ENCODE measurements around the gene SEC16A. TPM values are rescaled to one million over a fixed set of nuclear protein-coding genes. Genes with fewer than 3 reads are reported as not detected.

SEC16A gene
- total RNA-seq, 1 donor from 2014 or later, result 89.9 TPM

- Mint-ChIP-seq H3K4me1 (no peaks in the 10 kb centered on the region), H3K27me3 (ENCODE audit: low read depth) (no peaks in the 10 kb centered on the region), H3K27ac (no peak overlapping the region), H3K9me3 (no peaks in the 10 kb centered on the region), H3K36me3 (peaks cover 14% of the 10 kb centered on the region), H3K4me3 (no peak overlapping the region)
- TF ChIP-seq CTCF (IDR thresholded peaks at IDR 0.05; ENCODE audit: unreplicated experiment), result no peak
- DNase-seq (ENCODE audit: low spot score in 2 of 2, unreplicated experiment in 2 of 2), result no peak
Measured at GRCh38 chr9:136496801-136497620, 14.2 kb upstream of the SEC16A start.

- H3K4me1 Mint-ChIP-seq, result no peaks in the 10 kb centered on the region
- TF ChIP-seq CTCF (IDR thresholded peaks at IDR 0.05; ENCODE audit: unreplicated experiment), result no peak
- H3K27ac Mint-ChIP-seq, result no peak overlapping the region
Measured at GRCh38 chr9:136496181-136496580, 13.3 kb upstream of the SEC16A start.

GRCh38 chr9:136495238-136495800, 12.5 kb upstream of the SEC16A start:
- Mint-ChIP-seq H3K4me1 (no peaks in the 10 kb centered on the region), H3K36me3 (peaks cover 11% of the 10 kb centered on the region), H3K9me3 (no peaks in the 10 kb centered on the region), H3K27me3 (ENCODE audit: low read depth) (no peaks in the 10 kb centered on the region), H3K27ac (no peak overlapping the region), H3K4me3 (no peak overlapping the region)
- DNase-seq (ENCODE audit: low spot score in 2 of 2, unreplicated experiment in 2 of 2), result no peak
- no peak for TF ChIP-seq CTCF (IDR thresholded peaks at IDR 0.05; ENCODE audit: unreplicated experiment)

More at GRCh38 chr9:136496181-136496580, 13.3 kb upstream of the SEC16A start:
- peaks cover 11% of the 10 kb centered on the region for H3K36me3 Mint-ChIP-seq
- no peaks in the 10 kb centered on the region for H3K9me3 Mint-ChIP-seq
- no peaks in the 10 kb centered on the region for H3K27me3 Mint-ChIP-seq (ENCODE audit: low read depth)
- DNase-seq (ENCODE audit: low spot score in 2 of 2, unreplicated experiment in 2 of 2), result no peak
- H3K4me3 Mint-ChIP-seq, result no peak overlapping the region

GRCh38 chr9:136494531-136495215, 11.8 kb upstream of the SEC16A start:
- TF ChIP-seq CTCF (IDR thresholded peaks at IDR 0.05; ENCODE audit: unreplicated experiment), result no peak
- Mint-ChIP-seq H3K4me3 (no peak overlapping the region), H3K9me3 (no peaks in the 10 kb centered on the region), H3K36me3 (peaks cover 9% of the 10 kb centered on the region), H3K27ac (no peak overlapping the region), H3K27me3 (ENCODE audit: low read depth) (no peaks in the 10 kb centered on the region), H3K4me1 (no peaks in the 10 kb centered on the region)
- no peak for DNase-seq (ENCODE audit: low spot score in 2 of 2, unreplicated experiment in 2 of 2)

- H3K9me3 Mint-ChIP-seq, result no peaks in the 10 kb centered on the region
- no peak overlapping the region for H3K4me3 Mint-ChIP-seq
- H3K36me3 Mint-ChIP-seq, result peaks cover 7% of the 10 kb centered on the region
- TF ChIP-seq CTCF (IDR thresholded peaks at IDR 0.05; ENCODE audit: unreplicated experiment), result no peak
- no peaks in the 10 kb centered on the region for H3K27me3 Mint-ChIP-seq (ENCODE audit: low read depth)
- no peak overlapping the region for H3K27ac Mint-ChIP-seq
- DNase-seq (ENCODE audit: low spot score in 2 of 2, unreplicated experiment in 2 of 2), result no peak
- H3K4me1 Mint-ChIP-seq, result no peaks in the 10 kb centered on the region
Measured at GRCh38 chr9:136494012-136494411, 11.2 kb upstream of the SEC16A start.

All from mesothelial cell of epicardium (in vitro differentiated cells).